Activated CD4-positive, alpha-beta T cell treated with anti-CD3 and anti-CD28 coated beads, Interleukin-2, amount 50 U/mL, for 4 hours (primary cell): Measurements from ENCODE around the gene RAP2C.

ENCODE experiments used
- DNase-seq, 2 experiments: peaks; one replicate each; pipeline ENCODE4 v3.0.0-alpha.2; 2020

RAP2C gene

GRCh38 chrX:132219343-132219768, at the start of gene RAP2C:
RAP2C (minus strand) TSS chrX:132219447; CDS start chrX:132217268, 2,179 bp downstream.
- DNase-seq: peak; percentile 34 to 48

- no peak for DNase-seq
Observed at GRCh38 chrX:132267392-132267791, 48.1 kb upstream of the RAP2C start.

DNA sequence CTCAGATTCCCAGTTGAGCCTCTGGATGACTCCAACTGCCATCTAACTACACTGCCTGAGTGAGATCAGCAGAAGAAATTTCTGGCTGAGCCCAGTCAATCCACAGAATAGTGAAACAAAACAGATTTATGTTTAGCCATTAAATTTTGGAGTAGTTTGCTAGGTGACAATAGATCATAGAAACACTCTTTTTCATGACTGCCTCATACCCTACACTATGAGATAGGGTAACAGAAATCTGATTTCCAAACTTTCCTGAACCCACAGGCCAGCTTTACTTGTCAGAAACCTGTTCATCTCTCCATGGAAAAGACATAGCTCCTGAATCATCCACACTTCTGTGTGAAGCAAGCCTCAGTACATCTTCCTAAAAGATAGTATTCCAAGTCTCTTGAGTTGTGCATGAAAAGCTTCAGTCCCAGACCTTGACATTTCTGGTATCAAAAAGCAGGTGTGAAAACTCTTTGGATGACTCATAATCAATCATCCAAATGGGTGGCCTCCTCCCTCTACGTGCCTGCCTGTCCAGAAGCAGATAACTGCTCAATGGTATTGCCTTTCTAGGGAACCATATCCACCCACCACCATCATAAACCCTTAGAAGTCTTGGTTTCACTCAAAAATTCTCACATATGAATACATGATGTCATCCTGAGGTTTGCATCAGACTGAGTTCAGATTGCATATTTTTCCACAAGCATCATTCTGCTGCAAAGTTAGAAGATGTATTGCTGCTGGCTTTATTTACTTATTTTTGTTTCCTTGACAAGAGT, 47.5 kb upstream of the RAP2C start:
- DNase-seq: no peak

DNA sequence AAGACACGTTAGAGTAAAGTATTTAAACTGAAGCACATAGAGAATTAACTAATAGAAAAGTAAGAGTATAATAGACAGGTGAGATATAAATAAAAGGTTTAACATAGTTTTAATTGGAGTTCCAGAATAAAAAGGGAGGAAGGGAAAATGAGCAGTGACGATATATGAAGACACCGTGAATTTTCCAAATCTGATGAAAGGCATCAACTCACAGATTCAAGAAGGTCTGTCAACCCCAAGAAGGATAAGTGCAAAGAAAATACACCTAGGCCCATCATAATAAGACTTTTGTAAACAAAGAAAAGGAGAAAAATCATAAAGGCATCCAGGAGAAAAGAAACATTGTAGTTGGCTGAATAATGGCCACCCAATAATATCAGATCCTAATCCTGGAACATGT, 43.9 kb upstream of the RAP2C start:
- no peak for DNase-seq

DNA sequence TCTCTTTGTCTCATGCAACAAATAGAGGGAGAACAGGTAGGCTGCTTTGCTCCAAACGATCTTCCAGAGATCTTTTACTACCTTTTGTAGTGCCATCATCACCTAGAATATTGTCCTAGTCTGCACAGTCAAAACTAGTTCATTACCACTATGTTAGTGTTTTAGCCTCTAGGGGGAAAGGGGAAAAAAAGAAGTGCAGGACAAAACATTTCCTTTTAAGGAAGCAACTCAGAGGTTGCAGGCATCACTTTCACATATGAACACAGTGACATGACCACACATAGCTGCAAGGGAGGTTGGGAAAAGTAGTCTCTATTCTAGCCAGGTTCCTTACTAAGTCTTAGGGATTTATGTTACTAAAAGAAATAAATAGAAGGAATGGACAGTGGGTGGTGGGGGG, 39.3 kb upstream of the RAP2C start:
- no peak for DNase-seq

DNA sequence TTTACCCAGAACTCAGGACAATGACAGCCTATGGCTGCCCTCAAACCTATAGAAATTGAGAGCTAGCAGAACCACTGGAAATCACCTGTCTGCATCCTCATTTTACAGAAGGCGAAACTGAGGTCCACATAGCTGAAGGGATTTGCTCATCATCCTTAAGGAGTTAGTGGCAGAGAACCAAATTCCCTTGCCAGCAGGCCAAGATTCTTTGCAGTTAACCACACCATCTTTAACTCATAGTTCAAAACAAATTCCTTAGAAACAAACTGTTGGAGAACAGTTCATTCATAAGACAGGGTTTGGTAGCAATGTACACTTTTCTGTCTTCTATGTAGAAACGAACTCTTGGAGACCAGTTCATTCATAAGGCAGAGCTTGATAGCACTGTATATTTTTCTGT, 37.9 kb upstream of the RAP2C start:
- DNase-seq: no peak

DNA sequence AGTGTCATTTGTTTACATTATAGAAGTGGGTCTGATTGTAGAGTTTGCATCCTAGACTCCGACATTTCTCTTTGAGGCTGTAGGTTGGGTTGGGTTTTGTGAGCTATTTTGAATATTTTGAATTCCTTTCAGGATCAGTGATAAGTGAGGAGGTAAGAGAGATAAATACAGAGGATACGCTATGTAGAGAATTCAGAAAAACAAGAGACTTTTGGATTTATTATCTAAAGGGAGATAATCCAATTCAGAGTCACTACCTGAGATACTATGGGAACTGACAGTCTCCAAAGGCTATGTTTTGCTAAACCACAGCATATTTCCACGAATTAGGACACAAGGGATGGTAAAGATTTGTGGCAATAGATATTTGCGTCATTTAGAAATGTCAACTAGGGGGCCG, 16.9 kb upstream of the RAP2C start:
- DNase-seq: no peak

DNA sequence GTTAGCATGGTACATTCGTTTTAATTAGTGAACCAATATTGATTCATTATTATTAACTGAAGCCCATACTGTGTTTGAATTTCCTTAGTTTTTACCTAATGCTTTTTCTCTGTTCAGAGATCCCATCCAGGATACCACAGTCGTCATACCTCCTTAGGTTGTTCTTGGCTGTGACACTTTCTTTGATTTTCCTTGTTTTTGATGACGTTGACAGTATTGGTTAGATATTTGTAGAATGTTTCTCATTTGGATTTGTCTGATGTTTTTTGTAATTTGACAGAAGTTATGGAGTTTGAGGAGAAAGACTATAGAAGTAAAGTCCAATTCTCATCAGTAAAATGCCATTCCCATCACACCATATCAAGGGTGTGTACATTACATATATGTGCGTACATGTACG, 16.2 kb upstream of the RAP2C start:
- DNase-seq: no peak

GRCh38 chrX:132231587-132231986, 12.3 kb upstream of the RAP2C start:
- no peak for DNase-seq

DNA sequence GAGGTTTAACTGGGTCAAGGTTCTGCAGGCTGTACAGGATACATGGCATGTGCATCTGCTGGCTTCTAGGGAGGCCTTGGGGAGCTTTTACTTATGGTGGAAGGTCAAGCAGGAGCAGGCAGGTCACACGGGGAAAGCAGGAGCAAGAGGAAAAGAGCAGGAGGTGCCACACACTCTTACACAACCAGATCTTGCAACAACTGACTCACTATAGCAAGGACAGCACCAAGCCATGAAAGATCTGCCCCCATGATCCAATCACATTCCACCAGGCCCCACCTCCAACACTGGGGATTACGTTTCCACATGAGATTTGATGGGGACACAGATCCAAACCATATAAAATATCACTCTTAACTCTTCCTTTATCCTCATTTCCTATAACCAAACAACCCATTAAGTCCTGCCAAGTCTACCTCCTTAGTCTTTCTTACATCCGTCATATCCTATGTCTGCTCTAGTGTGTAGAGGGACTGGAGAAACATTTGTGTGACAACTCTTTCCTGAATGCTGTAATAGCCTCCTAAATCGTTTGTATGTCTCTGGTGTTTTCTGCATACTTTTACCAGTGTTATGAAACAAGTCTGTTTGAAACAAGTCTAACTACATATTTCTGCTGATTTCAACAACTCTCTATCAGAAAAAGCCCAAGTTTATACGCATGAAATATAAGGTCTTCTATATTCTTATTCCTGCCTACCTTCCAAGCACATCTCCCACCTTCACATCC, 8.3 kb upstream of the RAP2C start:
- no peak for DNase-seq

- no peak for DNase-seq
Observed at GRCh38 chrX:132226169-132226568, 6.9 kb upstream of the RAP2C start.

- DNase-seq: peak; percentile 66 to 75
Observed at GRCh38 chrX:132218100-132218812, 991 bp downstream of the RAP2C start.

GRCh38 chrX:132217203-132218073, 1.8 kb downstream of the RAP2C start:
- DNase-seq: peak; percentile 72 to 77

GRCh38 chrX:132216806-132217202, 2.4 kb downstream of the RAP2C start:
- DNase-seq: peak in 1 of 2 experiments; percentile 0

- peak in 1 of 2 experiments; percentile 2 for DNase-seq
Observed at GRCh38 chrX:132216283-132216682, 3.0 kb downstream of the RAP2C start.

GRCh38 chrX:132214518-132214917, 4.7 kb downstream of the RAP2C start:
- DNase-seq: no peak

- no peak for DNase-seq
Observed at GRCh38 chrX:132209527-132209926, 9.7 kb downstream of the RAP2C start.

GRCh38 chrX:132208422-132208821, 10.8 kb downstream of the RAP2C start:
- DNase-seq: no peak

GRCh38 chrX:132207996-132208395, 11.3 kb downstream of the RAP2C start:
- DNase-seq: no peak

DNA sequence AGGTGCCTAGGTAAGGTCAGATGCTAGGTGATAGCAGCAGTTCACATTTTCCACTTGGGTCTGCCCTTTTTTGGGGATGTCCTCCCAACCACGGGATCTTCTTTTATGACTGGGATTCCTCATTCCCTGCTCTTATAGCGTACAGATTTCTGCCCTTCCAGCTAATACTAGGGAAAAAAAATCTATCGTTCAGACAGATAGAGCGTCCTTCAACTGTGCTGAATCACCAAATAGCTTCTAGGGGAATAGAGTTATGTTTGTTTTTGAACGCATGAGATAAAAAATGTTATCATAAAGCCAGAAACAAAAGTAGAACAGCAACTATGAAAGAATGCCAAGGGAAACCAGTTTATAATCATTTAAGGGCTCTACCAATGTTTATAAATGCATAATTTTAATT, 13.0 kb downstream of the RAP2C start:
- no peak for DNase-seq

DNA sequence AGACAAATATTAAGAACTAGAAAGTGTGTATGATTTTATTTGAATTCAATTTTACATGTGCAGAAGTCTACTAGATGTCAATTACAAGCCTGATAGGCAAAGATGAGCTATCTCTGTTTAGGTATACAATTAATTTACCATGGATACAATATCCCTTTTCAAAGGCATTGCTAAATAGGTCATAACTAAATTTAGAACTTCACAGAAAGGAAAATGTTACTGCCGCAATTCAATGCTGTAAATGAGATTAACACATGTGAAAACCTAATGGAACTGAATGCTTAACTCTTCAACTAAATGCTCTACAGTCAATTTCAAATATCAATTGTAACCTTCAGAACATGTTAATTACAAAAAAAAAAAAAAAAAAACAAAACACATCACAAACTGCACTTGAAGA, 14.6 kb downstream of the RAP2C start:
- no peak for DNase-seq

DNA sequence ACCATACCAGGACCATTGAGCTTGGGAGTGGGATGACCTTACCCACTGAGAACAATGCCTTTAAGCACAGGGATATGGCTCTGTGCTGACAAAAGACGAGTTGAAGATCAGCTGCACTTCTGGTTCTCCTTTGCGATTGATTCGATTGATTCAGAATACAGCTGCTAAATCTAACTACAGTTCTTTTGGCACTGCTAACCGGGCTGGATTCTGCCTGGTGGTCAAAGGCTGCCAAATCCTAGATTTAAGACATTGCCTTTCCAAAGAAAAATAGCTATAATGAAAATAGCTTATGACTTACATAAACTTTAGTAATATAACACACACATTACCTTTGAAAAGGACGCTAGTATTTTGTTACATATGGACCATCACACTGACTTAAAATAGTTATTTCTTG, 18.3 kb downstream of the RAP2C start:
- no peak for DNase-seq

- DNase-seq: no peak
Observed at GRCh38 chrX:132199941-132200340, 19.3 kb downstream of the RAP2C start.
